ENCODE results near the gene GATAD1. TPM values are rescaled to one million over a fixed set of nuclear protein-coding genes. Genes with fewer than 3 reads are reported as not detected.

Gene GATAD1
- total RNA-seq, 3 donors from 2014 or later, result 30.1 to 40.5 (median 37.9) TPM

DNA sequence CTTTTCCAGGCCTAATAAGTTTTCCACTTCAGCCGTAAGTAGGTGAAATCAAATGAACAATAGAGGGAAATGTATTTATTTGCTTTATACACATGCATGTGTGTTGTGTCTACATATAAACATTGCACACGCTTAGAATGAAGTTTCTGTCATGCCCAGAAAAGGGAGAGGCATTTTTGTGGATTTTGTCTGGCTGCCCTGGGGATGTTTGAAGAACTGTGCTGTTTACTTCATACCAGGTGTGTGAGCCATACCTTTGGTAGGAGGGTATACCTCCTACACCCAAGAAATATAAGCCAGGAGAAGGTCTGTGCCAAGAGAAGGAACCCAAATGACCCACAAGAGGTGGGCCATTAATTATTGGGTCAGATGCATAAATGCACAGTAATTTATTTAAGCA lies 12.8 kb downstream of the GATAD1 start:
- intact Hi-C loops (cut with DNase I, micrococcal nuclease), result no loop called here
- H3K9me3 ChIP-seq, result no peaks in the 10 kb centered on the region
- no peaks in the 10 kb centered on the region for H3K4me1 ChIP-seq (ENCODE audit: low read depth)
- H3K36me3 ChIP-seq (ENCODE audit: low read depth), result no peaks in the 10 kb centered on the region
- TF ChIP-seq, protein P1, sequence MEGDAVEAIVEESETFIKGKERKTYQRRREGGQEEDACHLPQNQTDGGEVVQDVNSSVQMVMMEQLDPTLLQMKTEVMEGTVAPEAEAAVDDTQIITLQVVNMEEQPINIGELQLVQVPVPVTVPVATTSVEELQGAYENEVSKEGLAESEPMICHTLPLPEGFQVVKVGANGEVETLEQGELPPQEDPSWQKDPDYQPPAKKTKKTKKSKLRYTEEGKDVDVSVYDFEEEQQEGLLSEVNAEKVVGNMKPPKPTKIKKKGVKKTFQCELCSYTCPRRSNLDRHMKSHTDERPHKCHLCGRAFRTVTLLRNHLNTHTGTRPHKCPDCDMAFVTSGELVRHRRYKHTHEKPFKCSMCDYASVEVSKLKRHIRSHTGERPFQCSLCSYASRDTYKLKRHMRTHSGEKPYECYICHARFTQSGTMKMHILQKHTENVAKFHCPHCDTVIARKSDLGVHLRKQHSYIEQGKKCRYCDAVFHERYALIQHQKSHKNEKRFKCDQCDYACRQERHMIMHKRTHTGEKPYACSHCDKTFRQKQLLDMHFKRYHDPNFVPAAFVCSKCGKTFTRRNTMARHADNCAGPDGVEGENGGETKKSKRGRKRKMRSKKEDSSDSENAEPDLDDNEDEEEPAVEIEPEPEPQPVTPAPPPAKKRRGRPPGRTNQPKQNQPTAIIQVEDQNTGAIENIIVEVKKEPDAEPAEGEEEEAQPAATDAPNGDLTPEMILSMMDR (IDR thresholded peaks at IDR 0.05), result no peak
- no peak for DNase-seq
- no peak overlapping the region for H3K4me3 ChIP-seq
- no peak for ATAC-seq

DNA sequence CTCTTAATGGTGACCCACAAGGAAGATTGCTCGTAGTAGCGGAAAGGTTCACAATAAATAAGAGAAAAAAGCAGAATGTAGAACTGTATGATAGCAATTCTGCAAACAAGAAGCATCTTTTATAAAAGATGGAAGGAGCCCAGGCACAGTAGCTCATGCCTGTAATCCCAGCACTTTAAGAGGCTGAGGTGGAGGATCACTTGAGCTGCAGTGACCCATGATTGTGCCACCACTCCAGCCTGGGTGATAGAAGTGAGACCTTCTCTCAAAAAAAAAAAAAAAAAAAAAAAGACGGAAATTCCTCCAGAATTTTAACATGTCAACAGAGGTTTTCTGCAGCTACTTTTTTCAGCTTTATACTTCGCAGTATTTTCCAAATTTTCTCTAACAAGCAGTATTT lies 13.2 kb downstream of the GATAD1 start:
- TF ChIP-seq, protein P1 (IDR thresholded peaks at IDR 0.05), result no peak
- ATAC-seq, result no peak
- no peaks in the 10 kb centered on the region for H3K36me3 ChIP-seq (ENCODE audit: low read depth)
- H3K9me3 ChIP-seq, result no peaks in the 10 kb centered on the region
- H3K4me3 ChIP-seq, result no peak overlapping the region
- DNase-seq, result no peak
- intact Hi-C loops (cut with DNase I, micrococcal nuclease), result no loop called here
- no peaks in the 10 kb centered on the region for H3K4me1 ChIP-seq (ENCODE audit: low read depth)

DNA sequence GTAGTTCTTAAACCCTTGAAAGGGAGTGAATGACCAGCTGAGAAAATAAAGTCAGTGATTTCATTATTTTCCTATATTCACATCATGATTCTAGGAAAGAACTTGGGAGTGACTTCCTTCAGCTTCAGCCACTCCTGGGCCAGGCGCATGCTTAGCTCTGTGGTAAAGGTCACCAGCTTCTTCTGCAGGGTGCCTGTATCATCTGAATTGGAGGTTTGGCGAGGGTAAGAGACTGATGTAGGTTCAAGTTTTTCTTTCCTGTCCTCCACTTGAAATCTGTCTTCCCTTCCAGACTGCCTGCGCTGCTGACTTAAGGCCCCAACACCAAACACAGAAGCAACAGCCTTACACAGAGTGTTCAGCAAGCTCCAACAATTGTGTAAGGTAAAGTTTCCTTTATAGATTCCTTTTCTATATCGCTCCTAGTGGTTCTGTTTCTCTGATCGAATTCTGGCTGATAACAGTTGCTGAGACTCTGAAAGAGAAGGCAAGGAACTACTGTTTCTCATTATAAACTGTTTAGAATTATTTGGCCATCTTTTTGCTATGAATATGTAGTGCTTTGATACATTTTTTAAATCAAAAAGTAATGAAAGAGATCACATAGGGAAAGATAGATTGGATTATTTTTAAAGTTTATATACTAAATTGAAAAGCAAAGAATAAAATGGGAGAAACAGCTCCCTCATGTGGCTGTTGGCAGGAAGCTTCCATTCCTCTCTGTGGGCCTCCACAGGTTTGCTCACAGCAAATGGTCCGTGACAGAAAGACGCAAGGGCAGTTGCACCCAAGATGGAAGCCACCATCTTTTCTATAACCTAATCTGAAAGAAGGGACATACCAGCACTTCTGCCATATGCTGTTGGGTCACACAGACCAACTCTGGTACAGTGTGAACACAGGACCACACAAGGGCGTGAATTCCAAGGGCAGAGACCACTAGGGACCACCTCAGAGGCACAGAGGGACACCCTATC lies 14.0 kb downstream of the GATAD1 start:
- TF ChIP-seq, protein P1 (IDR thresholded peaks at IDR 0.05), result peak; percentile 16
- peak; percentile 84 for ATAC-seq
- DNase-seq, result peak in 1 of 3 donors; percentile 45
- H3K4me1 ChIP-seq (ENCODE audit: low read depth), result no peaks in the 10 kb centered on the region
- H3K4me3 ChIP-seq, result no peak overlapping the region
- H3K9me3 ChIP-seq, result no peaks in the 10 kb centered on the region
- intact Hi-C loops (cut with DNase I, micrococcal nuclease), result no loop called here
- no peaks in the 10 kb centered on the region for H3K36me3 ChIP-seq (ENCODE audit: low read depth)

DNA sequence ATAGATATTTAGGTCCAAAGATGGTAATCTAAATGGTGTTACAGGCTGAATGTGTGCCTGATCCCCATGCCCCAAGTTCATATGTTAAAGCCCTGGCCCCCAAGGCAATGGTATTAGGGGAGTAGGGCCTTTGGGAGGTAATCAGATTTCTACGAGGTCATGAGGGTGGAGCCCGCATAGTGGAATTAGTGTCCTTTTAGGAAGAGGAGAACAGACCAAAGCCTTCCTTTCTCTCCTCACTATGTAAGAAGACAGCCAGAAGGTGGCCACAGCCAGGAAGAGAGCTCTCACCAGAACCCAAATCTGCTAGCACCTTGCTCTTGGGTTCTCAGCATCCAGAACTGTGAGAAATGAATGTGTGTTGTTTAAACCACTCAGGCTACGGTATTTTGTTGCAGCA lies 15.3 kb downstream of the GATAD1 start:
- TF ChIP-seq, protein P1 (IDR thresholded peaks at IDR 0.05), result no peak
- intact Hi-C loops (cut with DNase I, micrococcal nuclease), result no loop called here
- ATAC-seq (no peak), DNase-seq (no peak)
- H3K4me1 ChIP-seq (ENCODE audit: low read depth), result no peaks in the 10 kb centered on the region
- no peaks in the 10 kb centered on the region for H3K36me3 ChIP-seq (ENCODE audit: low read depth)
- no peaks in the 10 kb centered on the region for H3K9me3 ChIP-seq
- H3K4me3 ChIP-seq, result no peak overlapping the region

DNA sequence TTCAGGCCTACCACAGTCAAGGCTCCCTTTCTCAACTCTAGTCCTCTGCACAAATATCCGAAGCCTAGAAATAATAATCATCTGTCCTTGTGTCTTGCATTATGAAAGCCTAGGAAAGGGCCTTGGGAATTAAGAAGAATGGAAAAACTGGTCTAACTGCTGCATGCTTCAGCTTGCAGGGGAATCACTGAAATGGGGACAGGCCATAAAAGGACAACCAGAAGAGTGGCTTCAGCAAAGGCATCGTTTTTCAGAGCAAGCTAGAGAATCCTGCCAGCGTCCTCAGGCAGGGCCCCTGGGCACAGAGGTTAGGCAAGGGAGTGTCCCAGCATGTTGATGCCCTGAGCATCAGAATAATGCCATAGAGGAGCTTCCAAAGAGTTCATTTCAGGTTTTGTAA lies 17.2 kb downstream of the GATAD1 start:
- intact Hi-C loops (cut with DNase I, micrococcal nuclease), result no loop called here
- DNase-seq (no peak), ATAC-seq (no peak)
- Histone ChIP-seq H3K4me1 (ENCODE audit: low read depth) (no peaks in the 10 kb centered on the region), H3K4me3 (no peak overlapping the region), H3K9me3 (no peaks in the 10 kb centered on the region), H3K36me3 (ENCODE audit: low read depth) (no peaks in the 10 kb centered on the region)
- TF ChIP-seq, protein P1 (IDR thresholded peaks at IDR 0.05), result no peak
